HG02610 (cell line): ENCODE data around the gene CDK5RAP2.
"Not testable (repeated sequence)": the region's sequence is repeated elsewhere in the genome, so short reads cannot be mapped to it uniquely, and the experiment has no call there.

Experiments
- ATAC-seq: cut with Tn5 transposase; IDR thresholded peaks from one replicate; pipeline ENCODE4 v1.9.1; 2021; ENCODE audit warnings: mild to moderate bottlenecking, moderate library complexity; ENCODE audit not compliant: unreplicated experiment

The CDK5RAP2 gene

GRCh38 chr9:120580051-120580896 lies at the start of gene CDK5RAP2:
Gene CDK5RAP2, minus strand, starts transcription at chr9:120580167. Its CDS starts 189 bp downstream, at chr9:120579978.
- ATAC-seq, result peak; percentile 98

- ATAC-seq, result not testable (repeated sequence)
Observed at GRCh38 chr9:120628925-120629497, 49.0 kb upstream of the CDK5RAP2 start.

- ATAC-seq, result no peak
Observed at GRCh38 chr9:120628207-120628924, 48.4 kb upstream of the CDK5RAP2 start.

DNA sequence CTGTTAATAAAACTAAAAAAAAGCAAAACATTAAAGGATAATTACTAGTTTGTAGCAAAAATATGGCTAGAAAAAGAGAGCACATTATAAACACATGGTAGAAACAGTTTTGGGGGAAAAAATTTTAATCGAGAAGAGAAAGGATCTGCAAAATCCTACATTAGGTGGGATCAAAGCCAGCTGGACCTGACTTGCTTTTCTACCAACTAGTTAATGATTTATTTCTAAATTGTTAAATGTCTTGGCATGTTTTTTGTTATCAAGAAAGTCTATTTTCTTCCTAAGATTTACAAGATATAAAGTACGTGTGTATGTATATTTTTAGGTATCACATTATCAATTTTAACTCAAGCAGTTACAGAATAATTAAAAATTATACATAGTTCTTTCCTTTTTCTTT lies 47.1 kb upstream of the CDK5RAP2 start:
- no peak for ATAC-seq

DNA sequence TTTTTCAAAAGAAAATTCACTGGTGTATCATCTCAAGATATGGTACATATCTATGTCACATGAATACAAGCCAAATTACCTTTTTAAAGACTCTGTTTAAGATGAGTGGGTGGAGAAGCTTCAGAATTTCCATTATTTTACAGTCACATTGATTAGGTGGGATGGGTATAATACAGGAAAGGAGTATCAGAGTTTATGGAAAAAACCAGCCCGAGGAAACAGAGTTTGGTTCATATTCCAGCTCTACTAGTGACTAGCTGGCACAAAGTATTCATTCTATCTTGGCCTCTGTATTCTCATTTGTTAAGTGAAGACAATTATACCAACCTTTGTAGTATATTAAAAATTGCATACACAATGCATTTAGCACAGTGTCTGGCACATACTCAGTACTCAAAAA lies 46.5 kb upstream of the CDK5RAP2 start:
- no peak for ATAC-seq

- no peak for ATAC-seq
Observed at GRCh38 chr9:120625222-120625621, 45.3 kb upstream of the CDK5RAP2 start.

- ATAC-seq, result no peak
Observed at GRCh38 chr9:120622790-120623189, 42.8 kb upstream of the CDK5RAP2 start.

GRCh38 chr9:120621941-120622340 lies 42.0 kb upstream of the CDK5RAP2 start:
- no peak for ATAC-seq

DNA sequence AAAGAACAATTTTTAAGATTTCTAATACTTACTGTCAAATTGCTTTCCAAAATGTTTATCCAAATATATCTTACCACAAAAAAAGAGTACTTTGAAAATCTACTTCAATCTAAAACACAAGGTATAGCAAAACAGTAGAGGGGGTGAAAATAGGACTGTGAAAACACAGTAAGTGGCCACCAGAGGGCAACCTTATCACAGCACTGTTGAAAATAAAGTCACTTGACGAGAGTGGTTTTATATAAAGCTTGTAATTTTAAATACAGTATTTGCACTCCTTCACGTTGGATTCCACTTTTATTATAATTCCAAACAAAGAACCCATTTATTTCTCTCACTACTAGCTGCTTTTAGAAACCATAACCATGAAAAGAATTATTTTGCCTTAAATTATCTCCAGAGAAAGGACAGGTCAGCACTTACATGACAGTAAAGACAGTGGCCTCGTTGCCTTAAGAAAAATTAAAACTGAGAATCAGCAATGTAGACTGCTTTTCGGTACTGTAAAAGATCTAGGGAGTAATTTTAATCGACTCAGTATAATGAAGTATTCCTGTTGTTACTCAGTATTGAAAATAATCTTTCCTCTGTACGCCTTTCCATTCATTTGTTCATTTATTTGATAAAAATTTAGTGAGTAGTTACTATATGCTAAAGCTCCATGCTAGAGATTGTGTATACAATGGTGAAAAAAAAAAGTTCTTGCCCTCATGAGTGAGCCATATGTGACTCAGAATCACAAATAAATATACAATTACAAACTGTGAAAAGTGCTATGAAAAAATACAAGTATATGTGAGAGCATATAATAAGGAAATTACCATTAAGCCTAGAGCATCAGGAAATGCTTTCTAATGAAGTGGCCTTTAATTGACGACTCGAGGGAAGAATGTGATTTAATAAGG lies 40.0 kb upstream of the CDK5RAP2 start:
- peak; percentile 49 for ATAC-seq

DNA sequence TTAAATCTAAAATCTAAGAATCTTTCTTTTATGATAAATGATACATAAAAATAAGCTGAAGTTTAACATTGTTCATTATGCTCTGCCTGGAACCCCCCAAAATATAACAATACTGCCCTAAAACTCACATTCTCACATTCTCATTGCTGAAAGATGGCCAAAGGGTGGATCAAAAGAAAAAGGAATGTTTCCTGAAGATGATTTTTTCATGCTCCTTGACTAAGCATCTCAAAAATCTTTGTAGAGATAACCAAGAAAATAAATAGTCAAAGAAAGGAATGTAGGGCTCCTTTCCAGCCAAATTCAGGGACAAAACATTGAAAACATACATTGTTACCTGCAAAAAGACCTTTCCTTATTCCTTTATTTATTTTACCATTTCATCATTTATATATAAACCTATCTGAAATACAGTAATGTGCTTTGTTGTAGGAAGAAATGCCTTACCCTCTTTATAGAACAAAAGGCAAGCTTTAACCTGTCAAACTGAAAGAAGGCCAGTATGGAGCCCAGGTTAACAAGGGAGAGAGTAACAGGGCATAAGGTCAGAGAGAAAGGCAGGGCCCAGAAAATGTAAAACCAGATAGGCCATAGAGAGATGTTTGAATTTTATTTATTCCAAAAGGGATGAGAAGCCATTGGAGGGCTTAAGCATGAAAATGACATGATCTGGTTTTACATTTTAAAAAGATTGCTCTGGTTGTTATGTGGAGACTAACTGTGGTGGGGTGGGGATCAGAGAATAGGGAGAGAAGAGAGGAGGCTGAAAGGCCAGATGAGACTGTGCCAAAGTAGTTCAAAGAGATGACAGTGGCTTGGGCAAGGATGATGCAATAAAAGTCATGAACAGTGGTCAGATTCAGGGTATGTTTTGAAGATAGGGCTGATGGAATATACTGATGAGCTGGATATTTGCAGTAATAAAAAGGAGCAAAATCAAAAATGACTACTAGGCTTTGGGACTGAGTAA lies 37.3 kb upstream of the CDK5RAP2 start:
- ATAC-seq, result no peak

DNA sequence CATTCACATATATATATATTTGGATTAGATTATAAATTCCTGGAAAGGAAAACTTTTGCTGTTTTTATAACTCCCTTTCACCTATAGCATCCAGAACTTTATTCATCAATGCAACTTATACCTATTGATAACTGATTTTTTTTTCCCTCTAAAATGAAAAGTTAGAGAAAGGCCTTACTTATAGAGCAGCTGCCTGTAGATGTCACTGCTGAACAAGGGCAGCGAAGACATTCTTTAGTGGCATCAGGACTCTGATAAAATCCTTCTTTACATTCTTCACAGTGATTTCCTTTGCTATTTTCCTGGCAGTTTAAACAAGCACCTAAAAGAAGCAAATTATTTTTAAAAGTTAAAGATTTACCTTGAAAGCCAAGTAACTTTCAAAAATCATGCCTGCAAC lies 32.3 kb upstream of the CDK5RAP2 start:
- no peak for ATAC-seq

GRCh38 chr9:120611690-120612068 lies 31.7 kb upstream of the CDK5RAP2 start:
- no peak for ATAC-seq

GRCh38 chr9:120610975-120611689 lies 31.2 kb upstream of the CDK5RAP2 start:
- no peak for ATAC-seq

GRCh38 chr9:120609636-120610035 lies 29.7 kb upstream of the CDK5RAP2 start:
- no peak for ATAC-seq

GRCh38 chr9:120608421-120608820 lies 28.5 kb upstream of the CDK5RAP2 start:
- no peak for ATAC-seq

- no peak for ATAC-seq
Observed at GRCh38 chr9:120603591-120603990, 23.6 kb upstream of the CDK5RAP2 start.

GRCh38 chr9:120603010-120603409 lies 23.0 kb upstream of the CDK5RAP2 start:
- ATAC-seq, result no peak

GRCh38 chr9:120593955-120594277 lies 13.9 kb upstream of the CDK5RAP2 start:
- ATAC-seq, result no peak
